ENCODE measurements around the gene PTDSS2. TPM values are rescaled to one million over a fixed set of nuclear protein-coding genes. Genes with fewer than 3 reads are reported as not detected.

The PTDSS2 gene
- total and polyA plus RNA-seq, 9 of the 15 experiments (the other 6 are each of a cell fraction or from before 2014, with no cell fraction given): 0.45 to 53.9 (median 17.2) TPM

GRCh38 chr11:415640-416041, 34.4 kb upstream of the PTDSS2 start (continued):
- TF ChIP-seq CC2D1A (IDR thresholded peaks at IDR 0.05) (no peak), HOMEZ (CRISPR knock-in tag; IDR thresholded peaks at IDR 0.05) (no peak), JUNB (CRISPR knock-in tag; conservative IDR thresholded peaks at IDR 0.05) (no peak), BRF2 (IDR thresholded peaks at IDR 0.05; ENCODE audit: borderline replicate concordance, insufficient read depth, insufficient read length) (no peak)
- TF ChIP-seq, protein P1, sequence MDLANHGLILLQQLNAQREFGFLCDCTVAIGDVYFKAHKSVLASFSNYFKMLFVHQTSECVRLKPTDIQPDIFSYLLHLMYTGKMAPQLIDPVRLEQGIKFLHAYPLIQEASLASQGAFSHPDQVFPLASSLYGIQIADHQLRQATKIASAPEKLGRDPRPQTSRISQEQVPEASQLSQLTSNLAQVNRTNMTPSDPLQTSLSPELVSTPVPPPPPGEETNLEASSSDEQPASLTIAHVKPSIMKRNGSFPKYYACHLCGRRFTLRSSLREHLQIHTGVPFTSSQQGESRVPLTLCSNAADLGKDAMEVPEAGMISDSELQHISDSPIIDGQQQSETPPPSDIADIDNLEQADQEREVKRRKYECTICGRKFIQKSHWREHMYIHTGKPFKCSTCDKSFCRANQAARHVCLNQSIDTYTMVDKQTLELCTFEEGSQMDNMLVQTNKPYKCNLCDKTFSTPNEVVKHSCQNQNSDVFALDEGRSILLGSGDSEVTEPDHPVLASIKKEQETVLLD (IDR thresholded peaks at IDR 0.05): no peak
